GM18861 (cell line): ENCODE measurements around the gene KCNH8.
"Not testable (repeated sequence)": the region's sequence is repeated elsewhere in the genome, so short reads cannot be mapped to it uniquely, and the experiment has no call there.

Source experiments
- ATAC-seq: cut with Tn5 transposase; IDR thresholded peaks from one replicate; pipeline ENCODE4 v1.9.1; 2021; ENCODE audit not compliant: unreplicated experiment

KCNH8 gene

GRCh38 chr3:19171794-19172193 is 23.5 kb downstream of the KCNH8 start:
- no peak for ATAC-seq

- ATAC-seq, result no peak
Measured at GRCh38 chr3:19173945-19174344, 25.6 kb downstream of the KCNH8 start.

GRCh38 chr3:19183584-19183983 is 35.3 kb downstream of the KCNH8 start:
- no peak for ATAC-seq

DNA sequence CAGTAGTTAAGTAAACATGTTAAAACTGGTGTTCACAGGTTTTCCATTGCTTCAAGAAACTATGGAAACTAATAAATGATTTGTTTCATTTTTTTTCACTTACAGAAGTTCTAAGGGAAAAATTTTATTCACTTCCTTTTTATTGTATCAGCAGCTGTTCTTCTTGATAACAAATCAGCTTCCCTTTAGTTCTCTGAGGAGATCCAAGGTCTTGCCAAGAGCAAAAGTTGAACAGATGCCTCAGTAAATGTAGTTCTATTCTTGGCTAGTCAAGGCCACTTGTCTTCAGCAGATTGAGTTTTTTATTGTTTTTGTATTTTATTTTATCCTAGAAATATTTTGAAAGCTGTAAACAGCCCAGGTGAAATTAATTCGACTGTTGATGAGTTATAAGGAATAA is 41.8 kb downstream of the KCNH8 start:
- ATAC-seq, result no peak

DNA sequence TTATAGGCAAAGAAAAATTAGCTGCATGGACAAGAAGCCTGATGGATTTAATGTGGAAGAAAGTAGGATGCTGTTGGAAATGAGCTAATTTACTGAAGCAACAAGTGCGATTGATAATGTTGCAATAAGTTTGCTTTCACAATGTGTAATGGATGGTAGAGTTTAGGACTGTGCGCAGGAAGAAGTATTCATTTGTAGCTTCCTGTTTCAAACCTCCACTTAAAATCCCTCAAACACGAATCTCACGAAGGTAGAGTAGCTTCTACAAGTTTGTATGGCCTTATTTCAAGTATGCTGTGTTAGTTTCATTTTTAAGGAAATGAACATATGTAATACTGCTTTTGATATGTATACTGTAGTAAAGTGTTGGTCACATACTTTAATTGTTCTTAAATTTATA is 42.3 kb downstream of the KCNH8 start:
- ATAC-seq, result peak; percentile 56

DNA sequence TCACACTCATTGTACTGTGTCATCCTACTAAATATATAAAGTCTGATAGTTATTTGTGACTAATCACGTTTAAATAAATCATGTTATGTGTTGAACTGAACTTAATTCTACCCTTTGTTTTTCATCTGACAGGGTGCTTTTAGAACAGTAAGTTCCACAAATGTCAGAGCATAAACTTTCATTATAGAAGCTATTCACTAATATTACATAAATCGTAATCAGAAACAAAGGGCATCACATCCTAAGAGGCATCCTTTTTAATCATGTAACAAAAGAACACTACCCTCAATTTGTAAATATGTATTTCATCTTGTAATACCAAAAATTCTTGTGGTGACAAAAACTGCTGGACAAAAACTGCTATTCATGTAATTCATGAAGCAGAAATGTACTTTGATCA is 50.8 kb downstream of the KCNH8 start:
- no peak for ATAC-seq

DNA sequence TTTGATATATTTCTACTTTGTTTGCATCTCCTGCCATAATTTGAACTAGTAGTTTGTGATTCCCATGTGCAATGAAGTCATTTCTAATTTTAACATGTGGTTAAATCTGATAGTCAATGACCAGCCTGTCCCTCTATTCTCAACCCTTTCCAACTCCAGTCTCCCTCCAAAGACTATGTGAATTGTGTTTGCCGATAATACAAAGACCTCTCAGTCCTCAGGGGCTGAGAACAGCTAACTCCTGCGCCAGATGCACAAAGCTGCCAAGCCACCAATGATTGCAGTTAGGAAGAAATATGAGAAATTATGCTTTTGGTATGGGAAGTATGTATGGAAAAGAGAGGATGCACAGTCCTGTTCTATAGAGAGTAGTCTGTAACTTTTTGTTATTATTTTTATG is 54.0 kb downstream of the KCNH8 start:
- ATAC-seq, result no peak

GRCh38 chr3:19202754-19203153 is 54.4 kb downstream of the KCNH8 start:
- ATAC-seq, result no peak

DNA sequence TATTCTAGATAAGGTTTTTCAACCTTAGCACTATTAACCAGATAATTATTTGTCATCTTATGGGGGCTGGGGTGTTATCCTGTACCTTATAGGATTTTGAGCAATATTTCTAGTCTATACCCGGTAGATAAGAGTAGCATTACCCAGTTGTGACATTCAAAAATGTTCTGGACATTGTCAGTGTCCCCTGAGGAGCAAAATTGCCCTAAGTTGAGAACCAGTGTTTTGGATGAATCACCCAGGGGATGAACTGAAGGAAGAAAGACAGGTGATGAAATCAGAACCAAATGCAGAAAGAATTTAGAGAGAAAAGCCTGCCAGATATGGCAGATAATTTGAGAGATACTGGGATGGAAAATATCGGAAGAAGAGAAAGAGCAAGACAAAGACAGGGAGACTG is 58.2 kb downstream of the KCNH8 start:
- no peak for ATAC-seq

DNA sequence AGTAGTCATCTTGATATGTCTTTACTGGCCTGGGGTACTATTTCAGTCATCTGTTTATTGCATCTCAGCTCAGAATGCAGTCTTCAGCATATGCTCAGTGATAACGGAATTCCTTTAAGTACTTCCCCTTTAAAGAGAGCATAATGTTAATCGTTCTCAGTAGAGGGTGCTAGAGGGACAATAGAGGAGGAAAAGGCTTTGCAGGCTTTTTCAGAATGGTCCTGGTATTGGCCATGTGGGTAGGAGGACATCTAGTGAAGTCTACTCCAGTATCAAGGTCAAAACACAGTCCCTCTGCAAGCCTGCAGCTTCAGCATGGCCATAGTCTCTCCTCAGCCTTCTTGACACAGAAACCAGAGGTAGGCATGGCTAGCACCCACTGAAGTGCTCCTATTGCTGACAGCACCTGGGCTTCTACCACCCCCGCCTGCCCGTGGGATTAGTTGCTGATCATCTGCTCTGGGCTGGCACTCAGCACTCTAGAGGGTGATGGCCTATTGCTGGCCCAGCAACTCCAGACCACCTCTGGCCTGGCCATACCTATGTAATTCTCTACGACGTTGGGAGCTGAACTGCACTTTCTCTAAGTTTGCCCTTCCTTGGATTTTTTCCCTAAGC is 65.4 kb downstream of the KCNH8 start:
- peak; percentile 50 for ATAC-seq

DNA sequence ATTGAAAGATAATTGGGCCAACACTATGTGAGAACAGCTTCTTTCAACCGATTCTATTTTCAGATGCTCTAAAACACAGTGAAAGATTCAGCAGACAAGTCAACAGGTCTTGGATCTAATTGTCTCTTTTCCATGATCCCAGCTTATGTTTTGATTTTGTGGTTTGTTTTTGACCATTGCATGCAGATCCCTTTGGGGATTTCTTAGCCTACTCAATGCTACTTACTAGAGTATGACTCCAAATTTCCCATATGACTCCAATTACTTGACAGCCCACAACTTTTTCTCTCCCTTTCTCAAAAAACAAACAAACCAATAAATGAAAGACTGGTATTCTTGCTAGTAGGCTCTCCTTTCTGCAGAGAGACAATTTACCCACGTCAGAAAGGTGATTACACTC is 67.1 kb downstream of the KCNH8 start:
- ATAC-seq, result no peak

GRCh38 chr3:19216669-19217337 is 68.5 kb downstream of the KCNH8 start:
- ATAC-seq, result no peak

DNA sequence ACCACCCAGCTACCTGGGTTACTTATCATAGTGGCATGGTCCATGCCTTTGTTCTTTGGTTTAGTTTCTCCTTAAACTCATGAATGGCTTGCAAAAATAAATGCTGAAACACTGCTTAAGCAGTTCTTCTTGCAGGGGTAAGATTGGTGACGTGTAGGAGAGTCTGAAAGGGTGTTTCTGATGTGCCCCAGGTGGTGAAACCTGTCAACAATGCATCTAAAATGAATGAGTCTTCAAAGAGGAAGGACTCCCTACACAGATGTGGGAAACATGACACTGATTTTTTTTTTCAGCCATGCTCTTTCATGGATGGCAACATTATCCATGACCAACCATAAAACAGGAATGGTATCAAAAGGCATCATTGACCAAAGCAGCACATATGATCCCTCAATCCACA is 72.0 kb downstream of the KCNH8 start:
- ATAC-seq, result no peak

DNA sequence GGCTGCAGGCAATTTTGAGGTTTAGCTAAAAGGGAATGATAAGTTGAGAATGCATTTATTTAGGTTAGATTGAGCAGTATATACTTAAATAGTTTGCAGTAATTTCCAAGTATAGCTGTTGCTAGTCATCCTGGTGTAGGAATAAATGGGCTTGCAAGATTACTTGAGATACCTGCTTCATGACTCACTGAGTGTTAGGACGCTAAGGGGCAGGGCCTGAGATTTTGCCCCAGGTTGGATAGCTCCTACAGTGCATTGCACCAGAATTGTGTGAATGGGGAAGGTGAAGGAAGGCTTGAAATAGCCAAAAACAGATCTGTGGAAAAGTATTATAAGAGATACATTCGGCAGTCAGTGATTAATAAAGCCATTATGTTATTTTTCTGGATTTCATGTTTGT is 72.8 kb downstream of the KCNH8 start:
- no peak for ATAC-seq

DNA sequence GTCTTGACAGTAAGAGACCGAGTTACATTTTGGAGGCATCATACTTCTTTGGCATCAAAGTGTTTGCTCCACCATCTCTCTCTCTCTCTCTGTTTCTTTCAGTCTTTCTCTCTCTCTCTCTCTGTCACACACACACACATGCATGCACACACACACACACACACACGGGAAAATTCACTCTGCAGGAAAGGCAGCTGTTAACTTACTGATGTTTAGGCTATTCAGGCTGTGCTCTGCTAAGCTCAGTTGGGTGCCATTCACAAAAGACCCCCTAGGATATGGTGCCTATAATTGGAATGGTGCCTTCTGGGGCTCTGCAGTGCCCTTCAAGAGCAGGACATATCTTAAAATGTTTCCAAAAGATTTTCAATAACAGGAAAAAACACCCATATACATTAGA is 78.2 kb downstream of the KCNH8 start:
- no peak for ATAC-seq

- no peak for ATAC-seq
Measured at GRCh38 chr3:19228167-19228566, 79.9 kb downstream of the KCNH8 start.

GRCh38 chr3:19229086-19229485 is 80.8 kb downstream of the KCNH8 start:
- no peak for ATAC-seq

- peak; percentile 76 for ATAC-seq
Measured at GRCh38 chr3:19229881-19230280, 81.6 kb downstream of the KCNH8 start.

DNA sequence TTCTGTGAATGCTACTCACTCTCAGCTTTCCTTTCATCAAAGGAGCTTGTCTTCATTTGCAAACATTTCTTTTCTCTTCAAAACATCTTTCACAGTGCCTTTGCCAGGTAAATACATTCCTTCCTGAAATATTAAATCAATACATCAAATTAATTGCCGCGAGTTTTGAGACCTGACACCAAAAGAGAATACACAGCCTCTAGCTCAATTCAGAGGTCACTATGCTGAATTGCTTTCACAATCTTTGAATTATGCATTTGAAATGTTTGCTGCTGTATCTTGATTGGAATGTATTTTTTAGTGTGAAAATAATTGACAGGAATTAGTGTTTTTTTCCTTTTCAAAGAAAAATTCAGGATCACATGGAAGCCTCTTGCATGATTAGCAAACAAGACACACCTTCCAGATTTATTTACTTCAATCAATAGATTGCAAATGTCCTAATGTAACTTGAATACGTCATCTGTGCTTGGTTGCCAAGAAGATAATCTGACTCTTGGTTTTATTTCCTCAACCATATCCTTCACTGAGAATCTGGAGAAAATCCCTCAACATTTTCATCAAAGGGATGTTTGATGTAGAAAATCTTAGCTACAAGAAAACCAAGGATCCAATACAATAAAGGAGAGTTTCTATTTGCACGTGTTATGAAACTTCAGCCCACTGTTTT is 83.6 kb downstream of the KCNH8 start:
- ATAC-seq, result no peak

GRCh38 chr3:19232566-19232965 is 84.3 kb downstream of the KCNH8 start:
- no peak for ATAC-seq

DNA sequence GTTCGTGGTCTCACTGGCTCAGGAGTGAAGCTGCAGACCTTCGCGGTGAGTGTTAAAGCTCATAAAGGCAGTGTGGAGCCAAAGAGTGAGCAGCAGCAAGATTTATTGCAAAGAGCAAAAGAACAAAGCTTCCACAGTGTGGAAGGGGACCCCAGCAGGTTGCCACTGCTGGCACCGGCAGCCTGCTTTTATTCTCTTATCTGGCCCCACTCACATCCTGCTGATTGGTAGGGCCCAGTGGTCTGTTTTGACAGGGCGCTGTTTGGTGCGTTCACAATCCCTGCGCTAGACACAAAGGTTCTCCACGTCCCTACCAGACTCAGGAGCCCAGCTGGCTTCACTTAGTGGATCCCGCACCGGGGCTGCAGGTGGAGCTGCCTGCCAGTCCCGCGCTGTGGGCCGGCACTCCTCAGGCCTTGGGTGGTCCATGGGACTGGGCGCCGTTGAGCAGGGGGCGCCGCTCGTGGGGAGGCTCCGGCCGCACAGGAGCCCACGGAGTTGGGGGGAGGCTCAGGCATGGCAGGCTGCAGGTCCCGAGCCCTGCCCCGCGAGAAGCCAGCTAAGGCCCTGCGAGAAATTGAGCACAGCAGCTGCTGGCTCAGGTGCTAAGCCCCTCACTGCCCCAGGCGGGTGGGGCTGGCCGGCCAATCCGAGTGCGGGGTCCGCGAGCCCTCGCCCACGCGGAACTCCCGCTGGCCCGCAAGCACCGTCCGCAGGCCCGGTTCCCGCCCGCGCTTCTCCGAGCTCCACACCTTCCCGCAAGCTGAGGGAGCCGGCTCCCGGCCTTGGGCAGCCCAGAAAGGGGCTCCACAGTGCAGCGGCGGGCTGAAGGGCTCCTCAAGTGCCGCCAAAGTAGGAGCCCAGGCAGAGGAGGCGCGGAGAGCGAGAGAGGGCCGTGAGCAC is 85.8 kb downstream of the KCNH8 start:
- not testable (repeated sequence) for ATAC-seq
